ENCODE data around the gene SEMA4G.

- no peak for TF ChIP-seq CTCF (conservative IDR thresholded peaks at IDR 0.05; ENCODE audit: low read depth in 2 of 2)
- no peak for TF ChIP-seq EZH2 (IDR thresholded peaks at IDR 0.05; ENCODE audit: low read depth, unreplicated experiment)
- no peak for TF ChIP-seq JUNB (IDR thresholded peaks at IDR 0.05; ENCODE audit: unreplicated experiment)
- TF ChIP-seq REST (IDR thresholded peaks at IDR 0.05; ENCODE audit: unreplicated experiment) = no peak
Observed at GRCh38 chr10:101000127-101000914, 31.0 kb downstream of the SEMA4G start.
